ENCODE data around the gene BDH1. TPM values are rescaled to one million over a fixed set of nuclear protein-coding genes. Genes with fewer than 3 reads are reported as not detected.
A peak's percentile ranks its signal among the peaks of the same experiment; 100 is the strongest.

BDH1 gene
- total and polyA plus RNA-seq, 2 of the 8 experiments (the other 6 are each of a cell fraction or from before 2014, with no cell fraction given) = 27.2 to 28.1 TPM

- ChIA-PET POLR2A (ENCODE audit: partially characterized antibody) (no interaction called here), CTCF (ENCODE audit: partially characterized antibody) (interaction anchor here (0.6 to 1.3 kb wide), 5 partner anchors 12 to 39 kb away, joined by 3 to 4 read pairs (median 3); no protein-coding TSS in a partner anchor)
- no peak overlapping the region for H3K56ac ChIP-seq (replicated peaks; ENCODE audit: insufficient read length, low read depth, low read length)
Measured at GRCh38 chr3:197494366-197495058, 61.3 kb downstream of the BDH1 start.

More at GRCh38 chr3:197494366-197495058, 61.3 kb downstream of the BDH1 start:
- H4K91ac ChIP-seq (replicated peaks; ENCODE audit: insufficient read length, low read length) = no peak overlapping the region
- no peak overlapping the region for H3K23ac ChIP-seq (ENCODE audit: insufficient read length)
- H3K79me2 ChIP-seq (ENCODE audit: control insufficient read depth in 1 of 2, insufficient read depth in 2 of 2, low read length in 2 of 2) = no peaks in the 10 kb centered on the region
- H2BK5ac ChIP-seq (ENCODE audit: low read depth, low read length) = no peak overlapping the region
- no peaks in the 10 kb centered on the region; a peak in 2 of 8 replicates for H3K36me3 ChIP-seq (ENCODE audit: control insufficient read depth in 2 of 4, insufficient read depth in 4 of 4, low read length in 3 of 4)
- no peak overlapping the region for H3K4me3 ChIP-seq (ENCODE audit: extremely low read depth in 1 of 4, insufficient read depth in 2 of 4, low read depth in 3 of 4, low read length in 4 of 4)
- H3K9ac ChIP-seq (replicated peaks in 1 of 4; ENCODE audit: extremely low read depth in 1 of 4, low read depth in 3 of 4, low read length in 3 of 4) = no peak overlapping the region
- TF ChIP-seq HDAC2 (IDR thresholded peaks at IDR 0.05; ENCODE audit: borderline replicate concordance in 1 of 2, low read depth in 2 of 2, low read length in 2 of 2) (no peak), TBP (IDR thresholded peaks at IDR 0.05; ENCODE audit: low read depth, low read length) (no peak), GTF2F1 (IDR thresholded peaks at IDR 0.05; ENCODE audit: borderline replicate concordance, low read depth, low read length) (no peak), SIX5 (IDR thresholded peaks at IDR 0.05; ENCODE audit: low read depth, low read length) (no peak), NRF1 (IDR thresholded peaks at IDR 0.05; ENCODE audit: low read depth, low read length) (no peak), ZNF274 (IDR thresholded peaks at IDR 0.05; ENCODE audit: borderline replicate concordance, extremely low read depth, low read length) (no peak), BCL11A (IDR thresholded peaks at IDR 0.05; ENCODE audit: low read depth in 2 of 2, low read length in 2 of 2) (no peak), SP2 (IDR thresholded peaks at IDR 0.05; ENCODE audit: low read length) (no peak), SUZ12 (IDR thresholded peaks at IDR 0.05; ENCODE audit: low read length) (no peak), BRCA1 (IDR thresholded peaks at IDR 0.05; ENCODE audit: low read depth, low read length) (no peak), RAD21 (IDR thresholded peaks at IDR 0.05 in 1 of 2, conservative IDR thresholded peaks at IDR 0.05 in 1 of 2; ENCODE audit: low read depth in 2 of 2, low read length in 2 of 2) (no peak), TEAD4 (IDR thresholded peaks at IDR 0.05; ENCODE audit: low read depth, low read length) (no peak), TCF12 (IDR thresholded peaks at IDR 0.05; ENCODE audit: low read depth, low read length) (no peak)
- no peak overlapping the region for H2BK120ac ChIP-seq (replicated peaks; ENCODE audit: low read depth, low read length)
- no peak overlapping the region for H4K5ac ChIP-seq (ENCODE audit: insufficient read length, low read depth, low read length)
- 0 out of 2 replicates have a peak overlapping the region, but pooled peaks have one; percentile 50 for H2BK12ac ChIP-seq (ENCODE audit: low read depth, low read length)
- no peak overlapping the region for H3K18ac ChIP-seq (ENCODE audit: extremely low read depth, low read length)
- WGBS, 2 experiments (ENCODE audit: extremely low coverage in 1 of 2, insufficient coverage in 1 of 2, insufficient read length in 1 of 2, insufficient replicate concordance in 2 of 2, low coverage in 1 of 2, low lambda C conversion rate in 2 of 2, missing lambda C conversion rate in 1 of 2) = 93% methylated on average over 10 of the region's 10 CpGs; no CpG with 5 or more reads in 1 of the 2 experiments
- no peak overlapping the region for H2AK5ac ChIP-seq (ENCODE audit: low read depth, low read length)
- DNase-seq (ENCODE audit: low read depth in 1 of 2, low spot score in 2 of 2) (no peak), FAIRE-seq (no peak)
- no peak overlapping the region for H3K4me2 ChIP-seq (ENCODE audit: insufficient read depth in 1 of 2, low read depth in 2 of 2, low read length in 2 of 2)
- H3K27ac ChIP-seq (ENCODE audit: low read depth, low read length) = no peak overlapping the region
- H4K8ac ChIP-seq (ENCODE audit: extremely low read depth, insufficient read depth, low read length) = no peak overlapping the region
- H3K14ac ChIP-seq (ENCODE audit: insufficient read length) = no peak overlapping the region
- no peak overlapping the region for H2BK20ac ChIP-seq (ENCODE audit: low read length)
- no peak overlapping the region for H2BK15ac ChIP-seq (ENCODE audit: low read length)
- peaks cover 0 to 6% (median 2%) of the 10 kb centered on the region in 4 experiments; a peak in 4 of 7 replicates for H3K4me1 ChIP-seq (replicated peaks in 1 of 4; ENCODE audit: control insufficient read depth in 3 of 4, insufficient read depth in 4 of 4, low read length in 3 of 4)
- no peaks in the 10 kb centered on the region for H3K23me2 ChIP-seq (ENCODE audit: low read depth, low read length)
- no peaks in the 10 kb centered on the region for H3K27me3 ChIP-seq (replicated peaks in 1 of 4; ENCODE audit: control insufficient read depth in 3 of 4, extremely low read depth in 1 of 4, insufficient read depth in 3 of 4, low read length in 3 of 4)
- H4K20me1 ChIP-seq (replicated peaks in 1 of 2; ENCODE audit: control insufficient read depth in 1 of 2, insufficient read depth in 2 of 2, low read length in 2 of 2) = no peaks in the 10 kb centered on the region
- H3K9me3 ChIP-seq (ENCODE audit: insufficient read depth in 2 of 2, low read depth in 1 of 2, low read length in 1 of 2) = peaks cover 0 to 8% of the 10 kb centered on the region in 2 experiments; a peak in 1 of 4 replicates
- H3K79me1 ChIP-seq (ENCODE audit: low read depth, low read length) = no peaks in the 10 kb centered on the region
- no peak overlapping the region for H2AFZ ChIP-seq (ENCODE audit: low read length)
- H3K4ac ChIP-seq (replicated peaks; ENCODE audit: insufficient read length, low read depth, low read length) = no peak overlapping the region
